Measurements from ENCODE around the gene VAT1L.

- TF ChIP-seq NFIC (IDR thresholded peaks at IDR 0.05): no peak
- no peak for TF ChIP-seq TAF1 (IDR thresholded peaks at IDR 0.05; ENCODE audit: low read depth)
- TF ChIP-seq CREB1 (IDR thresholded peaks at IDR 0.05; ENCODE audit: low read depth): no peak
- TF ChIP-seq ZBTB7A (IDR thresholded peaks at IDR 0.05; ENCODE audit: low read depth): no peak
- no peak for TF ChIP-seq EP300 (IDR thresholded peaks at IDR 0.05; ENCODE audit: borderline replicate concordance)
- no peak for TF ChIP-seq RAD21 (IDR thresholded peaks at IDR 0.05; ENCODE audit: low read depth)
- TF ChIP-seq REST (IDR thresholded peaks at IDR 0.05; ENCODE audit: low read depth): no peak
- no peak for TF ChIP-seq EGR1 (IDR thresholded peaks at IDR 0.05)
- TF ChIP-seq CEBPB (IDR thresholded peaks at IDR 0.05): no peak
- TF ChIP-seq MAX (IDR thresholded peaks at IDR 0.05): no peak
Measured at GRCh38 chr16:77840673-77841501, 52.5 kb downstream of the VAT1L start.
